Astrocyte (in vitro differentiated cells and primary cell): ENCODE measurements around the gene ACCSL. TPM values are rescaled to one million over a fixed set of nuclear protein-coding genes. Genes with fewer than 3 reads are reported as not detected.

Experiments used
- DNase-seq: peaks from one replicate; pipeline ENCODE4 v3.0.0-alpha.2; 2010; ENCODE audit warnings: low read depth
- FAIRE-seq: peaks from 2 replicates; lab custom pipeline; 2011; peaks lifted over from hg19 to GRCh38; lab: Jason Lieb, UNC
- H2AFZ ChIP-seq: 2 replicates; pipeline ENCODE4 v1.6.0; 2012; ENCODE audit warnings: low read depth, low read length, inconsistent platforms
- H3K27ac ChIP-seq: 2 replicates; pipeline ENCODE4 v1.5.1; 2011; ENCODE audit warnings: low read depth, low read length, inconsistent platforms
- H3K27me3 ChIP-seq: 2 replicates; pipeline ENCODE4 v1.6.0; 2011; ENCODE audit warnings: low read length, inconsistent platforms; ENCODE audit not compliant: insufficient read depth
- H3K36me3 ChIP-seq: 2 replicates; pipeline ENCODE4 v1.5.1; 2011; ENCODE audit warnings: low read length, inconsistent platforms; ENCODE audit not compliant: insufficient read depth
- H3K4me1 ChIP-seq: 2 replicates; pipeline ENCODE4 v1.5.1; 2011; ENCODE audit warnings: low read length, inconsistent platforms; ENCODE audit not compliant: insufficient read depth
- H3K4me2 ChIP-seq: 2 replicates; pipeline ENCODE4 v1.6.0; 2012; ENCODE audit warnings: low read length, inconsistent platforms
- H3K4me3 ChIP-seq: 2 replicates; pipeline ENCODE4 v1.5.1; 2011; ENCODE audit warnings: low read depth, mild to moderate bottlenecking, low read length, inconsistent platforms; ENCODE audit not compliant: insufficient read depth
- H3K79me2 ChIP-seq: 2 replicates; pipeline ENCODE4 v1.6.0; 2012; ENCODE audit warnings: mild to moderate bottlenecking, low read length, inconsistent platforms; ENCODE audit not compliant: insufficient read depth
- H3K9ac ChIP-seq: 2 replicates; pipeline ENCODE4 v1.6.0; 2012; ENCODE audit warnings: mild to moderate bottlenecking, low read length, inconsistent platforms
- H3K9me3 ChIP-seq: 2 replicates; pipeline ENCODE4 v1.5.1; 2012; ENCODE audit warnings: low read depth, mild to moderate bottlenecking, low read length, inconsistent platforms; ENCODE audit not compliant: insufficient read depth
- H4K20me1 ChIP-seq: 2 replicates; pipeline ENCODE4 v1.6.0; 2012; ENCODE audit warnings: low read length, inconsistent platforms; ENCODE audit not compliant: insufficient read depth
- H3K27ac Mint-ChIP-seq: one replicate; pipeline ENCODE4 v1.8.0; 2021; ENCODE audit warnings: mild to moderate bottlenecking, mixed read lengths; ENCODE audit not compliant: unreplicated experiment
- H3K27me3 Mint-ChIP-seq: one replicate; pipeline ENCODE4 v1.8.0; 2021; ENCODE audit warnings: low read depth, mixed read lengths; ENCODE audit not compliant: unreplicated experiment
- H3K36me3 Mint-ChIP-seq: one replicate; pipeline ENCODE4 v1.8.0; 2021; ENCODE audit warnings: low read depth, mixed read lengths; ENCODE audit not compliant: unreplicated experiment
- H3K4me1 Mint-ChIP-seq: one replicate; pipeline ENCODE4 v1.8.0; 2021; ENCODE audit warnings: low read depth, mixed read lengths; ENCODE audit not compliant: unreplicated experiment
- H3K4me3 Mint-ChIP-seq: one replicate; pipeline ENCODE4 v1.8.0; 2021; ENCODE audit warnings: mild to moderate bottlenecking, moderate library complexity, mixed read lengths; ENCODE audit not compliant: unreplicated experiment
- H3K9me3 Mint-ChIP-seq: one replicate; pipeline ENCODE4 v1.8.0; 2021; ENCODE audit warnings: mild to moderate bottlenecking, mixed read lengths; ENCODE audit not compliant: unreplicated experiment
- CTCF ChIP-seq: IDR thresholded peaks from 2 replicates; pipeline ENCODE4 v1.5.1; 2011; ENCODE audit warnings: low read depth, mild to moderate bottlenecking, inconsistent platforms, low read length, moderate library complexity; ENCODE audit not compliant: insufficient read depth
- EZH2 ChIP-seq: IDR thresholded peaks from 2 replicates; pipeline ENCODE4 v1.6.1; 2012; ENCODE audit warnings: mild to moderate bottlenecking, low read length, inconsistent platforms; ENCODE audit not compliant: insufficient read depth
- total RNA-seq: library from RNA; stranded (reverse); gene quantifications from 2 replicates; pipeline ENCODE4 v1.2.1, GENCODE V29; 2021

The ACCSL gene
- total RNA-seq, 1 donor from 2014 or later = not detected

- Mint-ChIP-seq H3K27me3 (no peaks in the 10 kb centered on the region), H3K4me1 (no peaks in the 10 kb centered on the region), H3K27ac (no peak overlapping the region), H3K9me3 (peaks cover 2% of the 10 kb centered on the region), H3K4me3 (no peak overlapping the region), H3K36me3 (peaks cover 38% of the 10 kb centered on the region)
- Histone ChIP-seq H4K20me1 (no peaks in the 10 kb centered on the region), H3K9me3 (no peaks in the 10 kb centered on the region), H3K27ac (no peak overlapping the region), H3K4me2 (no peak overlapping the region), H3K36me3 (no peaks in the 10 kb centered on the region), H3K4me3 (no peak overlapping the region), H3K9ac (no peak overlapping the region), H3K27me3 (no peaks in the 10 kb centered on the region), H2AFZ (no peak overlapping the region), H3K79me2 (no peaks in the 10 kb centered on the region), H3K4me1 (no peaks in the 10 kb centered on the region)
- FAIRE-seq = no peak
- no peak for DNase-seq
- no peak for TF ChIP-seq CTCF
- TF ChIP-seq EZH2 = no peak
Measured at GRCh38 chr11:44072757-44073658, 25.2 kb downstream of the ACCSL start.

GRCh38 chr11:44078794-44079193 is 31.0 kb downstream of the ACCSL start:
- H3K27ac Mint-ChIP-seq = no peak overlapping the region
- TF ChIP-seq CTCF (no peak), EZH2 (no peak)
- Histone ChIP-seq H3K79me2 (no peaks in the 10 kb centered on the region), H3K27me3 (no peaks in the 10 kb centered on the region), H3K9me3 (no peaks in the 10 kb centered on the region), H3K4me3 (no peak overlapping the region), H2AFZ (no peak overlapping the region), H3K4me1 (no peaks in the 10 kb centered on the region), H4K20me1 (no peaks in the 10 kb centered on the region), H3K4me2 (no peak overlapping the region), H3K27ac (no peak overlapping the region), H3K9ac (no peak overlapping the region), H3K36me3 (no peaks in the 10 kb centered on the region)
- H3K4me1 Mint-ChIP-seq = no peaks in the 10 kb centered on the region
- no peaks in the 10 kb centered on the region for H3K9me3 Mint-ChIP-seq
- peaks cover 4% of the 10 kb centered on the region for H3K27me3 Mint-ChIP-seq
- FAIRE-seq = no peak
- no peak for DNase-seq
- peaks cover 35% of the 10 kb centered on the region for H3K36me3 Mint-ChIP-seq
- H3K4me3 Mint-ChIP-seq = no peak overlapping the region

GRCh38 chr11:44079376-44079775 is 31.6 kb downstream of the ACCSL start:
- Mint-ChIP-seq H3K4me1 (no peaks in the 10 kb centered on the region), H3K36me3 (peaks cover 41% of the 10 kb centered on the region), H3K9me3 (peaks cover 3% of the 10 kb centered on the region), H3K4me3 (peak overlapping the region; percentile 5), H3K27ac (peak overlapping the region; percentile 36), H3K27me3 (peaks cover 4% of the 10 kb centered on the region)
- DNase-seq = no peak
- H3K4me2 ChIP-seq = no peak overlapping the region
- TF ChIP-seq EZH2 (no peak), CTCF (no peak)
- FAIRE-seq = no peak
- no peaks in the 10 kb centered on the region for H3K9me3 ChIP-seq
- H4K20me1 ChIP-seq = no peaks in the 10 kb centered on the region
- no peaks in the 10 kb centered on the region for H3K27me3 ChIP-seq
- H3K27ac ChIP-seq = no peak overlapping the region
- H2AFZ ChIP-seq = no peak overlapping the region
- H3K9ac ChIP-seq = no peak overlapping the region
- H3K36me3 ChIP-seq = no peaks in the 10 kb centered on the region
- no peaks in the 10 kb centered on the region for H3K79me2 ChIP-seq
- no peak overlapping the region for H3K4me3 ChIP-seq
- H3K4me1 ChIP-seq = no peaks in the 10 kb centered on the region
